Neutrophil (primary cell): ENCODE data around the gene MZT1.

ENCODE experiments used
- H3K27ac ChIP-seq: fragments of 200-600 bp; sonication (generic); 2 replicates; pipeline ENCODE4 v1.5.1; 2016; ENCODE audit warnings: mild to moderate bottlenecking, moderate library complexity
- H3K27me3 ChIP-seq: fragments of 200-600 bp; sonication (generic); 2 replicates; pipeline ENCODE4 v1.6.0; 2016; ENCODE audit warnings: mild to moderate bottlenecking
- H3K36me3 ChIP-seq: fragments of 200-600 bp; sonication (generic); 2 replicates; pipeline ENCODE4 v1.5.1; 2017
- H3K4me1 ChIP-seq, 2 experiments: fragments of 200-600 bp in 1 of 2; sonication (generic) in 1 of 2; 1 replicate in 1 of 2; 2 replicates in 1 of 2; pipeline versions ENCODE4 v1.5.1 to v1.6.1; 2013 to 2016; ENCODE audit warnings: low read depth in 1 of 2, low read length in 1 of 2, mild to moderate bottlenecking in 1 of 2, moderate library complexity in 1 of 2; ENCODE audit not compliant: control insufficient read depth in 1 of 2, insufficient read depth in 1 of 2
- H3K4me3 ChIP-seq, 2 experiments: fragments of 200-600 bp in 1 of 2; sonication (generic) in 1 of 2; 1 replicate in 1 of 2; 2 replicates in 1 of 2; pipeline ENCODE4 v1.5.1; 2013 to 2016; ENCODE audit warnings: low read depth in 1 of 2, low read length in 1 of 2, mild to moderate bottlenecking in 1 of 2, moderate library complexity in 1 of 2
- H3K9me3 ChIP-seq: fragments of 200-600 bp; sonication (generic); 2 replicates; pipeline ENCODE4 v1.5.1; 2016
- CTCF ChIP-seq: fragments of 200-600 bp; sonication (generic); IDR thresholded peaks from 2 replicates; pipeline ENCODE4 v1.5.1; 2016; ENCODE audit warnings: antibody characterized with exemption

Gene MZT1

GRCh38 chr13:72694314-72694713, 33.1 kb downstream of the MZT1 start:
- no peak for TF ChIP-seq CTCF
- Histone ChIP-seq H3K9me3 (no peaks in the 10 kb centered on the region), H3K27ac (no peak overlapping the region), H3K27me3 (no peaks in the 10 kb centered on the region), H3K4me3 (no peak overlapping the region), H3K4me1 (no peaks in the 10 kb centered on the region), H3K36me3 (no peaks in the 10 kb centered on the region)

- no peak for TF ChIP-seq CTCF
- H3K27me3 ChIP-seq: no peaks in the 10 kb centered on the region
- no peaks in the 10 kb centered on the region for H3K9me3 ChIP-seq
- no peaks in the 10 kb centered on the region for H3K4me1 ChIP-seq
- H3K36me3 ChIP-seq: no peaks in the 10 kb centered on the region
- no peak overlapping the region for H3K27ac ChIP-seq
- H3K4me3 ChIP-seq: no peak overlapping the region
These were observed 33.6 kb downstream of the MZT1 start for GRCh38 chr13:72693832-72694231.

GRCh38 chr13:72692884-72693514, 34.4 kb downstream of the MZT1 start:
- no peak for TF ChIP-seq CTCF

GRCh38 chr13:72689181-72689696, 38.2 kb downstream of the MZT1 start:
- H3K27ac ChIP-seq: no peak overlapping the region
- no peaks in the 10 kb centered on the region for H3K9me3 ChIP-seq
- H3K36me3 ChIP-seq: no peaks in the 10 kb centered on the region
- no peaks in the 10 kb centered on the region for H3K4me1 ChIP-seq
- no peak for TF ChIP-seq CTCF
- H3K27me3 ChIP-seq: no peaks in the 10 kb centered on the region
- H3K4me3 ChIP-seq: no peak overlapping the region

More at GRCh38 chr13:72692884-72693514, 34.4 kb downstream of the MZT1 start:
- no peak overlapping the region for H3K27ac ChIP-seq
- no peaks in the 10 kb centered on the region for H3K36me3 ChIP-seq
- no peaks in the 10 kb centered on the region for H3K27me3 ChIP-seq
- no peaks in the 10 kb centered on the region for H3K9me3 ChIP-seq
- H3K4me3 ChIP-seq: no peak overlapping the region
- no peaks in the 10 kb centered on the region for H3K4me1 ChIP-seq

GRCh38 chr13:72686766-72687165, 40.7 kb downstream of the MZT1 start:
- Histone ChIP-seq H3K4me3 (no peak overlapping the region), H3K36me3 (no peaks in the 10 kb centered on the region), H3K27ac (no peak overlapping the region), H3K9me3 (no peaks in the 10 kb centered on the region), H3K27me3 (no peaks in the 10 kb centered on the region), H3K4me1 (no peaks in the 10 kb centered on the region)
- no peak for TF ChIP-seq CTCF
